ENCODE data around the gene FTCD.

The FTCD gene

GRCh38 chr21:46130831-46131587 is 24.4 kb downstream of the FTCD start:
- no peaks in the 10 kb centered on the region for H3K4me1 ChIP-seq (ENCODE audit: insufficient read depth, poor library complexity, severe bottlenecking)
- no peaks in the 10 kb centered on the region for H3K27me3 ChIP-seq (ENCODE audit: insufficient read depth, poor library complexity, severe bottlenecking)
- no peak for ATAC-seq (ENCODE audit: low read depth)

GRCh38 chr21:46129846-46130651 is 25.3 kb downstream of the FTCD start:
- no peak for TF ChIP-seq CTCF (IDR thresholded peaks at IDR 0.05; ENCODE audit: poor library complexity, severe bottlenecking)
- H3K27ac ChIP-seq (ENCODE audit: poor library complexity, severe bottlenecking), result no peak overlapping the region
- H3K4me1 ChIP-seq (ENCODE audit: insufficient read depth, poor library complexity, severe bottlenecking), result no peaks in the 10 kb centered on the region
- H3K9me3 ChIP-seq (ENCODE audit: severe bottlenecking), result no peaks in the 10 kb centered on the region
- no peak for DNase-seq (ENCODE audit: low spot score)
- no peaks in the 10 kb centered on the region for H3K27me3 ChIP-seq (ENCODE audit: insufficient read depth, poor library complexity, severe bottlenecking)
- no peak overlapping the region for H3K4me3 ChIP-seq (ENCODE audit: severe bottlenecking)
- no peak for ATAC-seq (ENCODE audit: low read depth)
- H3K36me3 ChIP-seq (ENCODE audit: low read depth), result no peaks in the 10 kb centered on the region

More at GRCh38 chr21:46130831-46131587, 24.4 kb downstream of the FTCD start:
- Histone ChIP-seq H3K4me3 (ENCODE audit: severe bottlenecking) (no peak overlapping the region), H3K36me3 (ENCODE audit: low read depth) (no peaks in the 10 kb centered on the region), H3K27ac (ENCODE audit: poor library complexity, severe bottlenecking) (no peak overlapping the region), H3K9me3 (ENCODE audit: severe bottlenecking) (no peaks in the 10 kb centered on the region)
- no peak for TF ChIP-seq CTCF (IDR thresholded peaks at IDR 0.05; ENCODE audit: poor library complexity, severe bottlenecking)
- DNase-seq (ENCODE audit: low spot score), result no peak

GRCh38 chr21:46128933-46129571 is 26.3 kb downstream of the FTCD start:
- no peak for TF ChIP-seq CTCF (IDR thresholded peaks at IDR 0.05; ENCODE audit: poor library complexity, severe bottlenecking)
- H3K36me3 ChIP-seq (ENCODE audit: low read depth), result no peaks in the 10 kb centered on the region

GRCh38 chr21:46128106-46128932 is 27.1 kb downstream of the FTCD start:
- H3K27ac ChIP-seq (ENCODE audit: poor library complexity, severe bottlenecking), result no peak overlapping the region
- no peaks in the 10 kb centered on the region for H3K9me3 ChIP-seq (ENCODE audit: severe bottlenecking)
- H3K27me3 ChIP-seq (ENCODE audit: insufficient read depth, poor library complexity, severe bottlenecking), result no peaks in the 10 kb centered on the region
- DNase-seq (ENCODE audit: low spot score) (peak; percentile 44), ATAC-seq (ENCODE audit: low read depth) (no peak)
- H3K4me1 ChIP-seq (ENCODE audit: insufficient read depth, poor library complexity, severe bottlenecking), result no peaks in the 10 kb centered on the region
- no peak for TF ChIP-seq CTCF (IDR thresholded peaks at IDR 0.05; ENCODE audit: poor library complexity, severe bottlenecking)
- no peaks in the 10 kb centered on the region for H3K36me3 ChIP-seq (ENCODE audit: low read depth)
- no peak overlapping the region for H3K4me3 ChIP-seq (ENCODE audit: severe bottlenecking)

More at GRCh38 chr21:46128933-46129571, 26.3 kb downstream of the FTCD start:
- no peaks in the 10 kb centered on the region for H3K9me3 ChIP-seq (ENCODE audit: severe bottlenecking)
- no peaks in the 10 kb centered on the region for H3K27me3 ChIP-seq (ENCODE audit: insufficient read depth, poor library complexity, severe bottlenecking)
- no peaks in the 10 kb centered on the region for H3K4me1 ChIP-seq (ENCODE audit: insufficient read depth, poor library complexity, severe bottlenecking)
- ATAC-seq (ENCODE audit: low read depth) (no peak), DNase-seq (ENCODE audit: low spot score) (peak; percentile 60)
- H3K27ac ChIP-seq (ENCODE audit: poor library complexity, severe bottlenecking), result no peak overlapping the region
- H3K4me3 ChIP-seq (ENCODE audit: severe bottlenecking), result no peak overlapping the region

Data from RWPE2 (cell line).